Thyroid gland (tissue), 4 donors: ENCODE data around the gene DOCK2.

Source experiments
- POLR2A ChIP-seq, 2 donors: fragments of 450-650 bp; IDR thresholded peaks; one replicate each; pipeline ENCODE4 v1.6.1; 2017; ENCODE audit warnings: antibody characterized with exemption in 2 of 2, mild to moderate bottlenecking in 2 of 2, moderate library complexity in 1 of 2
- TF ChIP-seq, protein P1 (sequence below), 6 experiments: fragments of 200-600 bp in 3 of 6; fragments of 450-650 bp in 3 of 6; sonication (generic) in 3 of 6; IDR thresholded peaks; one replicate each; pipeline ENCODE4 v1.5.1; 2016 to 2019; ENCODE audit warnings: antibody characterized with exemption in 6 of 6, mild to moderate bottlenecking in 2 of 6, inconsistent platforms in 1 of 6, moderate library complexity in 1 of 6

DNA sequence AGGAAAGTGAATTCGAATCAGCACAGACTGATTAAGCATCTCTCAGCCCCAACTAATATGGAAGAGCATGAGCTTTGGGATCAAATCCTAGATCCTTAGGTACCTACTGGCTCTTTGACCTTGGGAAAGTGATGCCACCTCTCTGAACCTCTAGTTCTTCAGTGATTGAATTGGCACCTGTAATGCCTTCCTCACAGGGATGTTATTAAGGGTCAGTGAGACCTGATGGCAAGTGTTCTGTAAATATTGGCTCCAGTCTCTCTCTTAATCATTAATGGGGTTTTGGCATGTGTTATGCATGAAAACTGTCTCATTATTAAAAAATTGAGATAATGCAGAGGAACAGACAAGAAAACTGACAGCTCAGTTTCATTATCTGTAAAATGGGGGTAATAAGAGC lies 227.4 kb downstream of the DOCK2 start:
- TF ChIP-seq, protein P1, sequence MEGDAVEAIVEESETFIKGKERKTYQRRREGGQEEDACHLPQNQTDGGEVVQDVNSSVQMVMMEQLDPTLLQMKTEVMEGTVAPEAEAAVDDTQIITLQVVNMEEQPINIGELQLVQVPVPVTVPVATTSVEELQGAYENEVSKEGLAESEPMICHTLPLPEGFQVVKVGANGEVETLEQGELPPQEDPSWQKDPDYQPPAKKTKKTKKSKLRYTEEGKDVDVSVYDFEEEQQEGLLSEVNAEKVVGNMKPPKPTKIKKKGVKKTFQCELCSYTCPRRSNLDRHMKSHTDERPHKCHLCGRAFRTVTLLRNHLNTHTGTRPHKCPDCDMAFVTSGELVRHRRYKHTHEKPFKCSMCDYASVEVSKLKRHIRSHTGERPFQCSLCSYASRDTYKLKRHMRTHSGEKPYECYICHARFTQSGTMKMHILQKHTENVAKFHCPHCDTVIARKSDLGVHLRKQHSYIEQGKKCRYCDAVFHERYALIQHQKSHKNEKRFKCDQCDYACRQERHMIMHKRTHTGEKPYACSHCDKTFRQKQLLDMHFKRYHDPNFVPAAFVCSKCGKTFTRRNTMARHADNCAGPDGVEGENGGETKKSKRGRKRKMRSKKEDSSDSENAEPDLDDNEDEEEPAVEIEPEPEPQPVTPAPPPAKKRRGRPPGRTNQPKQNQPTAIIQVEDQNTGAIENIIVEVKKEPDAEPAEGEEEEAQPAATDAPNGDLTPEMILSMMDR (IDR thresholded peaks at IDR 0.05): no peak
- no peak for TF ChIP-seq POLR2A (IDR thresholded peaks at IDR 0.05)
